Stimulated activated CD8-positive, alpha-beta memory T cell treated with anti-CD3 and anti-CD28 coated beads, Interleukin-4, amount 100 ng/mL, for 48 hours (primary cell): ENCODE results near the gene NTN1.

Source experiments
- DNase-seq: peaks from one replicate; pipeline ENCODE4 v3.0.0-alpha.2; 2020

NTN1 gene

GRCh38 chr17:9287306-9287705, 266.0 kb downstream of the NTN1 start:
- DNase-seq = no peak

- DNase-seq = peak; percentile 33
Observed at GRCh38 chr17:9290226-9290613, 268.9 kb downstream of the NTN1 start.

GRCh38 chr17:9291912-9292560, 270.7 kb downstream of the NTN1 start:
- DNase-seq = peak; percentile 69

GRCh38 chr17:9292561-9292941, 271.2 kb downstream of the NTN1 start:
- DNase-seq = no peak
